ENCODE measurements around the gene SH2B3. TPM values are rescaled to one million over a fixed set of nuclear protein-coding genes. Genes with fewer than 3 reads are reported as not detected.

Gene SH2B3
- total and polyA plus RNA-seq, 9 of the 15 experiments (the other 6 are each of a cell fraction or from before 2014, with no cell fraction given), result 10.8 to 75.3 (median 37.4) TPM

- Histone ChIP-seq H4K20me1 (replicated peaks; ENCODE audit: control insufficient read depth, insufficient read depth, low read length) (peaks cover 8% of the 10 kb centered on the region), H3K4me3 (no peak overlapping the region), H3K79me2 (ENCODE audit: control insufficient read depth, insufficient read depth, low read length) (no peaks in the 10 kb centered on the region), H3K27me3 (ENCODE audit: control insufficient read depth in 2 of 2, insufficient read depth in 2 of 2, low read length in 2 of 2) (peaks cover 5% of the 10 kb centered on the region in 2 experiments; a peak in 2 of 5 replicates), H3K4me2 (ENCODE audit: insufficient read depth, low read length) (no peak overlapping the region), H3K27ac (ENCODE audit: extremely low read depth, low read depth, low read length) (no peak overlapping the region), H3K9me1 (ENCODE audit: control insufficient read depth, insufficient read depth, low read length) (no peaks in the 10 kb centered on the region), H3K36me3 (ENCODE audit: control insufficient read depth, insufficient read depth, low read length) (peaks cover 34% of the 10 kb centered on the region; the same call in 1 of the 3 replicates), H3K9ac (ENCODE audit: insufficient read depth in 1 of 2, low read depth in 2 of 2, low read length in 2 of 2) (peak overlapping the region in 1 of 2 experiments; percentile 75; a peak in 2 of 4 replicates), H3K4me1 (replicated peaks in 1 of 2; ENCODE audit: control insufficient read depth in 2 of 2, insufficient read depth in 2 of 2, low read length in 2 of 2) (peaks cover 15 to 23% of the 10 kb centered on the region in 2 experiments), H2AFZ (ENCODE audit: low read depth, low read length) (no peak overlapping the region), H3K9me3 (replicated peaks; ENCODE audit: control insufficient read depth, insufficient read depth, low read depth, low read length) (no peaks in the 10 kb centered on the region)
- WGBS (ENCODE audit: insufficient coverage, low coverage, missing lambda C conversion rate), result 94% methylated on average over 38 of the region's 59 CpGs
- FAIRE-seq, result no peak
- CTCF ChIA-PET (ENCODE audit: low intra/inter-chr PET ratio), result no interaction called here
- no TSS peak for BruUV-seq (replicated peaks)
- no peak for ATAC-seq
- intact Hi-C loops (cut with micrococcal nuclease) (no loop called here), in situ Hi-C loops (cut with MboI) (no loop called here)
- POLR2A ChIA-PET, result interaction anchor here (0.6 to 1.6 kb wide), 4 partner anchors 40 to 1790 kb away, joined by 3 to 4 read pairs (median 3); no protein-coding TSS in a partner anchor
- TF ChIP-seq MAFG (tag; conservative IDR thresholded peaks at IDR 0.05), result no peak
- no peak for TF ChIP-seq HCFC1 (IDR thresholded peaks at IDR 0.05; ENCODE audit: low read depth, low read length)
- no peak for TF ChIP-seq ZNF57 (CRISPR knock-in tag; IDR thresholded peaks at IDR 0.05)
- TF ChIP-seq ZNF75A (CRISPR knock-in tag; IDR thresholded peaks at IDR 0.05), result no peak
- TF ChIP-seq L3MBTL2 (IDR thresholded peaks at IDR 0.05), result no peak
- TF ChIP-seq ZNF217 (CRISPR knock-in tag; IDR thresholded peaks at IDR 0.05), result no peak
- no peak for TF ChIP-seq XRCC4 (IDR thresholded peaks at IDR 0.05; ENCODE audit: extremely low read depth, insufficient read depth, insufficient read length)
- TF ChIP-seq CBX2 (IDR thresholded peaks at IDR 0.05; ENCODE audit: insufficient read depth, low read length, poor library complexity, severe bottlenecking), result no peak
- DNase-seq (ENCODE audit: extremely low read depth in 1 of 4, low spot score in 3 of 4), result no peak
Measured at GRCh38 chr12:111362687-111363475, 42.8 kb upstream of the SH2B3 start.
